ENCODE results near the gene SOX12. TPM values are rescaled to one million over a fixed set of nuclear protein-coding genes. Genes with fewer than 3 reads are reported as not detected.
A peak's percentile ranks its signal among the peaks of the same experiment; 100 is the strongest.
"Not testable (repeated sequence)": the region's sequence is repeated elsewhere in the genome, so short reads cannot be mapped to it uniquely, and the experiment has no call there.

SOX12 gene
- total RNA-seq, 2 experiments from 2014 or later: 11.6 to 11.9 TPM

DNA sequence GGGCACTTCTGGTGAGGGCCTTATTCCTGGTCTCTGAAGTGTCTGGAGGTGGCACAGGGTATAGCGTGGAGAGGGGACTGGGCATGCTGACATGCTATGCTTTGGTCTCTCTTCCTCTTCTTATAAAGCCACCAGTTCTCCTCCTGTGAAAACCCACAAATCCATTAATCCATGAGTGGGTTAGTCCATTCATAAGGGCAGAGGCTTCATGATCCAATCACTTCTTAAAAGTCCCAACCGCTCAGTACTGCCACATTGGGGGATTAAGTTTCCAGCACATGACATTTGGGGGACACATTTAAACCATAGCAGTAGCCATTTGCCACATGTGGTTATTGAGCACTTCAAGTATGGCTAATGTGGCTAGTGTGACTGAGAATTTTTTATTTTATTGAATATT is 51.4 kb downstream of the SOX12 start:
- CTCF ChIA-PET: no interaction called here
- no peak overlapping the region for H3K4me3 Mint-ChIP-seq
- H3K4me1 Mint-ChIP-seq (ENCODE audit: low read depth): no peaks in the 10 kb centered on the region
- H3K27ac ChIP-seq (ENCODE audit: low read depth in 1 of 2, low read length in 2 of 2): no peak overlapping the region
- ATAC-seq (ENCODE audit: poor library complexity): no peak
- H3K4me3 ChIP-seq (ENCODE audit: low read length): no peak overlapping the region
- intact Hi-C loops (cut with DNase I, micrococcal nuclease): no loop called here
- POLR2A ChIA-PET: no interaction called here
- no peak for DNase-seq
- TF ChIP-seq, protein P1, sequence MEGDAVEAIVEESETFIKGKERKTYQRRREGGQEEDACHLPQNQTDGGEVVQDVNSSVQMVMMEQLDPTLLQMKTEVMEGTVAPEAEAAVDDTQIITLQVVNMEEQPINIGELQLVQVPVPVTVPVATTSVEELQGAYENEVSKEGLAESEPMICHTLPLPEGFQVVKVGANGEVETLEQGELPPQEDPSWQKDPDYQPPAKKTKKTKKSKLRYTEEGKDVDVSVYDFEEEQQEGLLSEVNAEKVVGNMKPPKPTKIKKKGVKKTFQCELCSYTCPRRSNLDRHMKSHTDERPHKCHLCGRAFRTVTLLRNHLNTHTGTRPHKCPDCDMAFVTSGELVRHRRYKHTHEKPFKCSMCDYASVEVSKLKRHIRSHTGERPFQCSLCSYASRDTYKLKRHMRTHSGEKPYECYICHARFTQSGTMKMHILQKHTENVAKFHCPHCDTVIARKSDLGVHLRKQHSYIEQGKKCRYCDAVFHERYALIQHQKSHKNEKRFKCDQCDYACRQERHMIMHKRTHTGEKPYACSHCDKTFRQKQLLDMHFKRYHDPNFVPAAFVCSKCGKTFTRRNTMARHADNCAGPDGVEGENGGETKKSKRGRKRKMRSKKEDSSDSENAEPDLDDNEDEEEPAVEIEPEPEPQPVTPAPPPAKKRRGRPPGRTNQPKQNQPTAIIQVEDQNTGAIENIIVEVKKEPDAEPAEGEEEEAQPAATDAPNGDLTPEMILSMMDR (IDR thresholded peaks at IDR 0.05): no peak
- H3K27ac Mint-ChIP-seq: no peak overlapping the region
- H3K27me3 Mint-ChIP-seq: no peaks in the 10 kb centered on the region
- H3K4me1 ChIP-seq (ENCODE audit: insufficient read depth, low read length): peaks cover 21% of the 10 kb centered on the region
- no peaks in the 10 kb centered on the region for H3K36me3 ChIP-seq (ENCODE audit: insufficient read depth, low read length)
- H3K27me3 ChIP-seq (ENCODE audit: control insufficient read depth in 1 of 2, insufficient read depth in 2 of 2, low read length in 2 of 2): no peaks in the 10 kb centered on the region
- H3K36me3 Mint-ChIP-seq (ENCODE audit: low read depth): no peaks in the 10 kb centered on the region
- no peaks in the 10 kb centered on the region for H3K9me3 ChIP-seq (ENCODE audit: control insufficient read depth in 1 of 2, insufficient read depth in 1 of 2, low read length in 2 of 2)
- H3K9me3 Mint-ChIP-seq: no peaks in the 10 kb centered on the region

DNA sequence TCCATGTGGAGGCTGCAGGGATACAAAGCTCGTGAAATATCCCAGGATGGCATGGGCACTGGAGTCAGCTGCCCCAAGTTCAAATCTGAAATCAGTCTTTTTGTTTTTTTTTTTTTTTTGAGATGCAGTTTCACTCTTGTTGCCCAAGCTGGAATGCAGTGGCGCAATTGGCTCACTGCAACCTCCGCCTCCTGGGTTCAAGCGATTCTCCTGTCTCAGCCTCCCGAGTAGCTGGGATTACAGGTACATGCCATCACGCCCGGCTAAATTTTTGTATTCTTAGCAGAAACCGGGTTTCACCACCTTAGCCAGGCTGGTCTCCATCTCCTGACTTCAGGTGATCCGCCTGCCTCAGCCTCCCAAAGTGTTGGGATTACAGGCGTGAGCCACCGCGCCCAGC is 52.2 kb downstream of the SOX12 start:
- H3K27me3 Mint-ChIP-seq; H3K27me3 ChIP-seq (ENCODE audit: control insufficient read depth in 1 of 2, insufficient read depth in 2 of 2, low read length in 2 of 2); H3K27ac Mint-ChIP-seq; POLR2A ChIA-PET; H3K36me3 ChIP-seq (ENCODE audit: insufficient read depth, low read length); ATAC-seq (ENCODE audit: poor library complexity); intact Hi-C loops (cut with DNase I, micrococcal nuclease); H3K9me3 ChIP-seq (ENCODE audit: control insufficient read depth in 1 of 2, insufficient read depth in 1 of 2, low read length in 2 of 2); H3K4me1 Mint-ChIP-seq (ENCODE audit: low read depth); H3K36me3 Mint-ChIP-seq (ENCODE audit: low read depth); H3K9me3 Mint-ChIP-seq; H3K27ac ChIP-seq (ENCODE audit: low read depth in 1 of 2, low read length in 2 of 2); CTCF ChIA-PET; H3K4me3 ChIP-seq (ENCODE audit: low read length); DNase-seq: not testable (repeated sequence)
- peaks cover 19% of the 10 kb centered on the region for H3K4me1 ChIP-seq (ENCODE audit: insufficient read depth, low read length)
- peak overlapping the region; percentile 22 for H3K4me3 Mint-ChIP-seq

DNA sequence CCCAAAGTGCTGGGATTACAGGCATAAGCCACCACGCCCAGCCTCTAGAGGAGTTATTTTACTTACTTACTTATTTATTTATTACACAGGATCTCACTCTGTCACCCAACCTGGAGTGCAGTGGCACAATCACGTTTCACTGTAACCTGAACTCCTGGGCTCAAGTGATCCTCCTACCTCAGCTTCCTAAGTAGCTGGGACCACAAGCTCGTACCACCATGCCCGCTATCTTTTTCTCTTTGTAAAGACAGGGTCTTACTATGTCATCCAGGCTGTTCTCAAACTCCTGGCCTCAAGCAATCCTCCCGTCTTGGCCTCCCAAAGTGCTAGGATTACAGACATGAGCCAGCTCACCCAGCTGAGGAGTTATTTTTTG is 53.6 kb downstream of the SOX12 start:
- no peak overlapping the region for H3K4me3 ChIP-seq (ENCODE audit: low read length)
- Mint-ChIP-seq H3K36me3 (ENCODE audit: low read depth) (no peaks in the 10 kb centered on the region), H3K27ac (no peak overlapping the region), H3K4me3 (peak overlapping the region; percentile 88), H3K9me3 (no peaks in the 10 kb centered on the region), H3K27me3 (no peaks in the 10 kb centered on the region), H3K4me1 (ENCODE audit: low read depth) (peaks cover 14% of the 10 kb centered on the region)
- POLR2A ChIA-PET: no interaction called here
- H3K27ac ChIP-seq (ENCODE audit: low read depth in 1 of 2, low read length in 2 of 2): no peak overlapping the region
- TF ChIP-seq, protein P1 (IDR thresholded peaks at IDR 0.05): no peak
- CTCF ChIA-PET: no interaction called here
- intact Hi-C loops (cut with DNase I, micrococcal nuclease): no loop called here
- DNase-seq: no peak
- H3K27me3 ChIP-seq (ENCODE audit: control insufficient read depth in 1 of 2, insufficient read depth in 2 of 2, low read length in 2 of 2): no peaks in the 10 kb centered on the region
- H3K9me3 ChIP-seq (ENCODE audit: control insufficient read depth in 1 of 2, insufficient read depth in 1 of 2, low read length in 2 of 2): no peaks in the 10 kb centered on the region
- peaks cover 17% of the 10 kb centered on the region for H3K4me1 ChIP-seq (ENCODE audit: insufficient read depth, low read length)
- H3K36me3 ChIP-seq (ENCODE audit: insufficient read depth, low read length): no peaks in the 10 kb centered on the region
- ATAC-seq (ENCODE audit: poor library complexity): no peak

Other genes starting within 250 kb of the SOX12 start
- gene DEFB125, start 237.9 kb upstream of the SOX12 start, total RNA-seq: not detected
- not detected for gene DEFB126, start 183.0 kb upstream of the SOX12 start, total RNA-seq
- not detected for gene DEFB127, start 168.1 kb upstream of the SOX12 start, total RNA-seq
- not detected for gene DEFB128, start 135.8 kb upstream of the SOX12 start, total RNA-seq
- gene DEFB129, start 98.3 kb upstream of the SOX12 start, total RNA-seq: not detected
- gene DEFB132, start 67.8 kb upstream of the SOX12 start, total RNA-seq: not detected
- 1 to 10 TPM; 2.4 to 3.3 TPM for gene C20orf96, start 34.8 kb upstream of the SOX12 start, total RNA-seq
- gene ZCCHC3, start 28.0 kb upstream of the SOX12 start, total RNA-seq: 10 to 100 TPM; 19.3 to 19.5 TPM
- gene NRSN2, start 21.6 kb downstream of the SOX12 start, total RNA-seq: 1 to 10 TPM in 1 of 2 experiments, under 1 TPM in 1; 0.69 to 1.3 TPM
- gene TRIB3, start 55.2 kb downstream of the SOX12 start, total RNA-seq: 1 to 10 TPM; 1.3 to 1.5 TPM
- gene RBCK1, start 82.7 kb downstream of the SOX12 start, total RNA-seq: 10 to 100 TPM; 53.3 to 57.3 TPM
- gene TBC1D20, start 137.0 kb downstream of the SOX12 start, total RNA-seq: 10 to 100 TPM; 15.7 to 16.1 TPM
- gene CSNK2A1, start 218.2 kb downstream of the SOX12 start, total RNA-seq: 10 to 100 TPM; 55.5 to 56.9 TPM

Measured in CD4-positive, alpha-beta T cell (primary cell).